ENCODE results near the gene BOK.

Gene BOK

DNA sequence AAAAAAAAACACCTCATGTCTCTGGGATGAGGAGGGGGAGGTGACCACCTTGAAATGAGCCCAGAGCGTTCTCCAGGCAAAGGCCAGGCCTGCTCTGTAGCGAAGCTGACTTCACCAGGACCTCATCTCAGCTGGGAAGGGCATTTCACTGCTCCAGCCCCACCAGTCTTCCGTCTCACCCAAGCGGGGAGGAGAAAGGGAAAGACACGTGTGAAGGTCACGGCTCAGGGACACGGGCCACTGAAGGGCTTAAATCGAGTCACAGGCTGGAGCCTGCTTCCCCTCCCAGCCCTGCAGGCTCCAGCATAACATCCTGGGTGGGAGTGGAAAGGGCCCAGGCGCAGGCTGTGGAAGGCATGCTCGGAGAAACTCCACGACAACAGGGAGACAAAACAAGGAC is 60.3 kb downstream of the BOK start:
- in situ Hi-C loops (cut with MboI; ENCODE audit: low sequenced_read_pairs), result no loop called here

DNA sequence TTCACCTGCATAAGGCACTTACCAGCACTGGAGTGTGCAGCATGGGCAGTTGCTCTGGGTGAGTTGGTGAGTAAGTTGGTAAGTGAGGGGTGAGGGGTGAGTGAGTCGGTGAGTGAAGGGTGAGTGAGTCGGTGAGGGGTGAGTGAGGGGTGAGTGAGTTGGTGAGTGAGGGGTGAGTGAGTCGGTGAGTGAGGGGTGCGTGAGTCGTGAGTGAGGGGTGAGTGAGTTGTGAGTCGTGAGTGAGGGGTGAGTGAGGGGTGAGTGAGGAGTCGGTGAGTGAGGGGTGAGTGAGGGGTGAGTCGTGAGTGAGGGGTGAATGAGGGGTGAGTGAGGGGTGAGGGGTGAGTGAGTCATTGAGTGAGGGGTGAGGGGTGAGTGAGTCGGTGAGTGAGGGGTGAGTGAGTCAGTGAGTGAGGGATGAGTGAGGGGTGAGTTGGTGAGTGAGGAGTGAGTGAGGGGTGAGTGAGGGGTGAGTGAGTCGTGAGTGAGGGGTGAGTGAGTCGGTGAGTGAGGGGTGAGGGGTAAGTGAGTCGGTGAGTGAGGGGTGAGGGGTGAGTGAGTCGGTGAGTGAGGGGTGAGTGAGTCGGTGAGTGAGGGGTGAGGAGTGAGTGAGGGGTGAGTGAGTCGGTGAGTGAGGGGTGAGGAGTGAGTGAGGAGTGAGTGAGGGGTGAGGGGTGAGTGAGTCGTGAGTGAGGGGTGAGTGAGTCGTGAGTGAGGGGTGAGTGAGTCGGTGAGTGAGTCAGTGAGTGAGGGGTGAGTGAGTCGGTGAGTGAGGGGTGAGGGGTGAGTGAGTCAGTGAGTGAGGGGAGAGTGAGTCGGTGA is 61.3 kb downstream of the BOK start:
- in situ Hi-C loops (cut with MboI; ENCODE audit: low sequenced_read_pairs), result no loop called here

DNA sequence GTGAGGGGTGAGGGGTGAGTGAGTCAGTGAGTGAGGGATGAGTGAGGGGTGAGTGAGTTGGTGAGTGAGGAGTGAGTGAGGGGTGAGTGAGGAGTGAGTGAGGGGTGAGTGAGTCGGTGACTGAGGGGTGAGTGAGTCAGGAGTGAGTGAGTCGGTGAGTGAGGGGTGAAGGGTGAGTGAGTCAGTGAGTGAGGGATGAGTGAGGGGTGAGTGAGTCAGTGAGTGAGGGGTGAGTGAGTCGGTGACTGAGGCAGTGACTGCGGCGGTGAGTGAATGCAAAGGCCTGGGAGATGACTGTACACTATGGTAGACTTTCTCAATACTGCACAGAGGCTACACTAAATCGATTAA is 61.8 kb downstream of the BOK start:
- in situ Hi-C loops (cut with MboI; ENCODE audit: low sequenced_read_pairs), result no loop called here
